Retinal pigment epithelial cell (primary cell): ENCODE results near the gene AASDH.

Experiments
- DNase-seq: peaks from one replicate; pipeline ENCODE4 v3.0.0-alpha.2; 2010; ENCODE audit warnings: low read depth
- H3K4me3 ChIP-seq: 2 replicates; pipeline ENCODE4 v1.5.1; 2011; ENCODE audit warnings: mild to moderate bottlenecking, low read length, control low read depth, moderate library complexity
- TF ChIP-seq, protein P1 (sequence below): conservative IDR thresholded peaks from 2 replicates; pipeline ENCODE4 v1.5.1; 2011; ENCODE audit warnings: low read depth, low read length, control low read depth, inconsistent platforms

Gene AASDH

GRCh38 chr4:56326363-56326762, 60.9 kb downstream of the AASDH start:
- H3K4me3 ChIP-seq: no peak overlapping the region
- peak; percentile 43 for DNase-seq
- TF ChIP-seq, protein P1, sequence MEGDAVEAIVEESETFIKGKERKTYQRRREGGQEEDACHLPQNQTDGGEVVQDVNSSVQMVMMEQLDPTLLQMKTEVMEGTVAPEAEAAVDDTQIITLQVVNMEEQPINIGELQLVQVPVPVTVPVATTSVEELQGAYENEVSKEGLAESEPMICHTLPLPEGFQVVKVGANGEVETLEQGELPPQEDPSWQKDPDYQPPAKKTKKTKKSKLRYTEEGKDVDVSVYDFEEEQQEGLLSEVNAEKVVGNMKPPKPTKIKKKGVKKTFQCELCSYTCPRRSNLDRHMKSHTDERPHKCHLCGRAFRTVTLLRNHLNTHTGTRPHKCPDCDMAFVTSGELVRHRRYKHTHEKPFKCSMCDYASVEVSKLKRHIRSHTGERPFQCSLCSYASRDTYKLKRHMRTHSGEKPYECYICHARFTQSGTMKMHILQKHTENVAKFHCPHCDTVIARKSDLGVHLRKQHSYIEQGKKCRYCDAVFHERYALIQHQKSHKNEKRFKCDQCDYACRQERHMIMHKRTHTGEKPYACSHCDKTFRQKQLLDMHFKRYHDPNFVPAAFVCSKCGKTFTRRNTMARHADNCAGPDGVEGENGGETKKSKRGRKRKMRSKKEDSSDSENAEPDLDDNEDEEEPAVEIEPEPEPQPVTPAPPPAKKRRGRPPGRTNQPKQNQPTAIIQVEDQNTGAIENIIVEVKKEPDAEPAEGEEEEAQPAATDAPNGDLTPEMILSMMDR: no peak

DNA sequence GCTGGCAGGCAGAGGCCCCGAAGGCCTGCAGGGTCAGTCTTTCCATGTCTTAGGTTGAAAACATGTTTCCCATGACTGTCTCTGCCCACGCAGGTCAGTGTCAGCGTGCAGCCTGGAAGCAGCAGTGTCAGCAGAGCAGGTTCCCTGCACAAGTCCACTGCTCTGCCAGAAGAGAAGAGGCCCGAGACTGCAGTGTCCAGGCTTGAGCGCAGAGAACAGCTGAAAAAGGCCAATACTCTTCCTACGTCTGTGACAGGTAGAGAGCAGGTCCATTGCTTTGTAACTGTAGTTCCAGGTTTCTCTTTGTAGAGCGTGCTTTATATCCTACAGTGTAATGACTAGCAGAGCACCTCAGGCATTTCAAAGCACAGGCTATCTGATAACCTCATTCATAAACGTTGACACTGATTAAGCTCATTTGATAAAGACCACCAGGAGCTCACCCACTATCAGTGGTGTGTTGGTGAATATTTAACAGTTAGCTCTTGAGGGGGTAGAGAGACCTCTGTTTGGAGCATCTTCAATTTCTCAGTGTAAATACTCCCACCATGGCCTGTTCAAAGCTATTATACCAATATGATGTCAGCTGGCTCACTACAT, 63.2 kb downstream of the AASDH start:
- TF ChIP-seq, protein P1: no peak
- no peak for DNase-seq

GRCh38 chr4:56323327-56323726, 64.0 kb downstream of the AASDH start:
- no peak for DNase-seq
- TF ChIP-seq, protein P1: no peak
- H3K4me3 ChIP-seq: no peak overlapping the region

More for the DNA sequence above, 63.2 kb downstream of the AASDH start:
- H3K4me3 ChIP-seq: no peak overlapping the region

DNA sequence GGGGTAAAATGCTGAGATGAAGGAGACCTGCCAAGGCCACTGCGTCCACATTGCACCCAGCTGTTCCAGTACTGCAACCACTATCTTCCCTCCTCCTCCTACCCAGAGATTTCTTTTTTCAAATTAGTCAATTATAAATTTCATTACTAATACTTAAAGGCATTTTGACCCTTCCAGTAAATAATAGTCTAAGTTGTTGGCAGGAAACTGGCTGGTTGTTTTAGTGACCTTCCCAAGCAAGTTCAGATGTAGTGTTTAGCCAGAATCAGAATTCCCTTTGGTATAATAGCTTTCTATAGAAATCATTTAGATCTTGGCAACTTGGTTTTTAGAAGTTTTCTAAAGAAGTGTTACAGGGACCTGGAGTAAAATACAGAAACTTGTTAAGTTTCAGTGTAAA, 66.0 kb downstream of the AASDH start:
- TF ChIP-seq, protein P1: no peak
- DNase-seq: no peak
- no peak overlapping the region for H3K4me3 ChIP-seq

DNA sequence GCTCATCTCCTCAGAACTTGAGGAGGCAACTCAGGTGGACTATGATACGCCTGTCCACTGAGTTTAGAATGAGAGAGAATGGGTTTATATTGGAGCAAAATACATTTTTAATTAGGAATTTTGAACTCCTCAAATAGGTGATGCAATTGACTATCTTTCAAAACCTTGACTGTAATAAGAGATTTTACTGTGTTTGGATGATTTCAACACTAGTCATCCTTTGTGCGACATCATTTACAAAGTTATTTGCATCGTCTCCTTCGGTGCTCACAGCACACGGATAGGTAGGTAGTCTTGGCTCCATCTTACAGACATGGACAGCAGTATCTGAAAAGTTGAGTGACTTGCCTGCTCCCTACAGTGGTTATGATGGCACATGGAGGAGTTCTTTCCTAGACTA, 67.0 kb downstream of the AASDH start:
- DNase-seq: no peak
- TF ChIP-seq, protein P1: no peak
- H3K4me3 ChIP-seq: no peak overlapping the region

- H3K4me3 ChIP-seq: no peak overlapping the region
- TF ChIP-seq, protein P1: no peak
- DNase-seq: no peak
Observed at GRCh38 chr4:56318555-56318954, 68.7 kb downstream of the AASDH start.

DNA sequence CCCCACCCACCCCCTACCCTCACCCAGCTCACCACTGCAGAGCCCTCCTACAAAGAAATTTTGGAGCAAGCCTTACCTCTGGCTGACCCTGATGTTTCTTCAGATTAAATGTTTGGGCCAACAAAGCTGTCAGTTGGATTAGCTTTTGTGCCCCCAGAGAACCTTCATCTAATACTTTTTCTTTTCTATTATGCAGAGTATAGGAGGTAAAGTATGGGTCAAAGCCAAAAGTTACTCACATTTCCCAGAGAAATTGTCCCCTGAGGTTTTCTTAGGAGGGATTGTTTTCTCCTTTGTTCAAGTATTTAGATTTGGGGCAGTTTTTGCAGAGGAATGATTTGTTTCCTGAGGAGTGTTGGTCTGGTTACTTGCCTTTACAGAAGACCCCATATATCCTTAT, 69.5 kb downstream of the AASDH start:
- no peak overlapping the region for H3K4me3 ChIP-seq
- DNase-seq: no peak
- TF ChIP-seq, protein P1: no peak
